HG03558 (cell line): Measurements from ENCODE around the gene SPG11.
"Not testable (repeated sequence)": the region's sequence is repeated elsewhere in the genome, so short reads cannot be mapped to it uniquely, and the experiment has no call there.

Experiments
- ATAC-seq: cut with Tn5 transposase; IDR thresholded peaks from one replicate; pipeline ENCODE4 v1.9.1; 2021; ENCODE audit warnings: moderate number of reproducible peaks; ENCODE audit not compliant: unreplicated experiment; ENCODE audit errors: extremely low read depth

SPG11 gene

GRCh38 chr15:44636976-44637375 is 26.5 kb downstream of the SPG11 start:
- ATAC-seq, result no peak

- no peak for ATAC-seq
These were observed 29.9 kb downstream of the SPG11 start for GRCh38 chr15:44633603-44634002.

GRCh38 chr15:44625286-44625685 is 38.2 kb downstream of the SPG11 start:
- ATAC-seq, result not testable (repeated sequence)

- ATAC-seq, result no peak
These were observed 40.3 kb downstream of the SPG11 start for GRCh38 chr15:44623178-44623577.

- ATAC-seq, result no peak
These were observed 43.4 kb downstream of the SPG11 start for GRCh38 chr15:44620081-44620480.

GRCh38 chr15:44616974-44617373 is 46.5 kb downstream of the SPG11 start:
- no peak for ATAC-seq

- ATAC-seq, result no peak
These were observed 56.7 kb downstream of the SPG11 start for GRCh38 chr15:44606740-44607139.

GRCh38 chr15:44603126-44603525 is 60.3 kb downstream of the SPG11 start:
- no peak for ATAC-seq

GRCh38 chr15:44598892-44599291 is 64.6 kb downstream of the SPG11 start:
- no peak for ATAC-seq

- no peak for ATAC-seq
These were observed 65.4 kb downstream of the SPG11 start for GRCh38 chr15:44598066-44598465.

GRCh38 chr15:44596511-44597010 is 66.9 kb downstream of the SPG11 start:
- ATAC-seq, result no peak

- no peak for ATAC-seq
These were observed 67.6 kb downstream of the SPG11 start for GRCh38 chr15:44595656-44596510.

GRCh38 chr15:44595246-44595645 is 68.2 kb downstream of the SPG11 start:
- ATAC-seq, result no peak

GRCh38 chr15:44593042-44593736 is 70.3 kb downstream of the SPG11 start:
- no peak for ATAC-seq

GRCh38 chr15:44591326-44591725 is 72.1 kb downstream of the SPG11 start:
- no peak for ATAC-seq

- no peak for ATAC-seq
These were observed 74.9 kb downstream of the SPG11 start for GRCh38 chr15:44588541-44588940.

GRCh38 chr15:44585633-44586032 is 77.8 kb downstream of the SPG11 start:
- no peak for ATAC-seq

GRCh38 chr15:44584162-44584749 is 79.2 kb downstream of the SPG11 start:
- no peak for ATAC-seq

- no peak for ATAC-seq
These were observed 83.4 kb downstream of the SPG11 start for GRCh38 chr15:44580105-44580504.

- ATAC-seq, result no peak
These were observed 88.7 kb downstream of the SPG11 start for GRCh38 chr15:44574734-44575133.

- no peak for ATAC-seq
These were observed 90.1 kb downstream of the SPG11 start for GRCh38 chr15:44573386-44573785.
